ENCODE data around the gene NMT1. TPM values are rescaled to one million over a fixed set of nuclear protein-coding genes. Genes with fewer than 3 reads are reported as not detected.

The NMT1 gene
- total and polyA plus RNA-seq, 2 experiments from 2014 or later, result 95.6 to 298 TPM

DNA sequence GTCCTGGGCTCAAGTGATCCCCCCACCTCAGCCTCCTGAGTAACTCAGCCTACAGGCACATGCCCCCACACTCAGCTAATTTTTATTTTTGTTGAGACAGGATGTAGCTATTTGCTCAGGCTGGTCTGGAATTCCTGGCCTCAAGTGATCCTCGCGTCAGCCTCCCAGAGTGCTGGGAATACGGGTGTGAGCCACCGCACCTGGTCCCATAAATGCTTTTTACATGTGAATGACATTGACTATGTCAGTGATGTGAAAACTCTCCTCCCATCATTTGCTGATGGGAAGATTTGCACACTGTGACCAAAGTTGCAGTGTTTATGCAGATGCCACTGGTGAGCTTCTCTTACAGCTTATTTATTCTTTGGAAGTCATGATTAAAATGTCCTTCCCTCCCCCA, 56.2 kb downstream of the NMT1 start:
- H3K4me1 ChIP-seq (ENCODE audit: insufficient read depth), result peaks cover 4% of the 10 kb centered on the region; the same call in 1 of the 2 replicates
- no peaks in the 10 kb centered on the region for H3K27me3 ChIP-seq (ENCODE audit: insufficient read depth)
- TF ChIP-seq ZNF114 (CRISPR knock-in tag; IDR thresholded peaks at IDR 0.05), result no peak
- TF ChIP-seq ZNF331 (CRISPR knock-in tag; IDR thresholded peaks at IDR 0.05; ENCODE audit: low read depth), result no peak
- no peak for TF ChIP-seq POLR2AphosphoS5 (IDR thresholded peaks at IDR 0.05; ENCODE audit: low read depth)
- TF ChIP-seq, protein P1, sequence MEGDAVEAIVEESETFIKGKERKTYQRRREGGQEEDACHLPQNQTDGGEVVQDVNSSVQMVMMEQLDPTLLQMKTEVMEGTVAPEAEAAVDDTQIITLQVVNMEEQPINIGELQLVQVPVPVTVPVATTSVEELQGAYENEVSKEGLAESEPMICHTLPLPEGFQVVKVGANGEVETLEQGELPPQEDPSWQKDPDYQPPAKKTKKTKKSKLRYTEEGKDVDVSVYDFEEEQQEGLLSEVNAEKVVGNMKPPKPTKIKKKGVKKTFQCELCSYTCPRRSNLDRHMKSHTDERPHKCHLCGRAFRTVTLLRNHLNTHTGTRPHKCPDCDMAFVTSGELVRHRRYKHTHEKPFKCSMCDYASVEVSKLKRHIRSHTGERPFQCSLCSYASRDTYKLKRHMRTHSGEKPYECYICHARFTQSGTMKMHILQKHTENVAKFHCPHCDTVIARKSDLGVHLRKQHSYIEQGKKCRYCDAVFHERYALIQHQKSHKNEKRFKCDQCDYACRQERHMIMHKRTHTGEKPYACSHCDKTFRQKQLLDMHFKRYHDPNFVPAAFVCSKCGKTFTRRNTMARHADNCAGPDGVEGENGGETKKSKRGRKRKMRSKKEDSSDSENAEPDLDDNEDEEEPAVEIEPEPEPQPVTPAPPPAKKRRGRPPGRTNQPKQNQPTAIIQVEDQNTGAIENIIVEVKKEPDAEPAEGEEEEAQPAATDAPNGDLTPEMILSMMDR (conservative IDR thresholded peaks at IDR 0.05; ENCODE audit: low read depth in 2 of 2), result no peak
- TF ChIP-seq NANOG (IDR thresholded peaks at IDR 0.05; ENCODE audit: borderline replicate concordance), result no peak
- no peak for TF ChIP-seq EZH2 (IDR thresholded peaks at IDR 0.05; ENCODE audit: low read depth, unreplicated experiment)
- no peak overlapping the region for H2AFZ ChIP-seq
- ATAC-seq (no peak), DNase-seq (ENCODE audit: low spot score) (no peak)
- H3K4me2 ChIP-seq, result no peak overlapping the region
- no peaks in the 10 kb centered on the region for H3K36me3 ChIP-seq (ENCODE audit: insufficient read depth)
- H3K27ac ChIP-seq (ENCODE audit: low read depth), result no peak overlapping the region
- H3F3A ChIP-seq (replicated peaks; ENCODE audit: low read depth), result no peaks in the 10 kb centered on the region
- Mint-ChIP-seq H3K36me3 (ENCODE audit: low read depth) (no peaks in the 10 kb centered on the region), H3K9me3 (no peaks in the 10 kb centered on the region), H3K4me1 (peaks cover 28% of the 10 kb centered on the region), H3K27ac (no peak overlapping the region), H3K4me3 (no peak overlapping the region), H3K27me3 (ENCODE audit: insufficient read depth, low read depth, poor library complexity) (peaks cover 17% of the 10 kb centered on the region)
- H3K4me3 ChIP-seq, result no peak overlapping the region
- H3K9me2 ChIP-seq (ENCODE audit: insufficient read depth), result no peaks in the 10 kb centered on the region
- H3K79me2 ChIP-seq (replicated peaks; ENCODE audit: insufficient read depth), result 0 out of 2 replicates have a peak, but pooled peaks cover 2% of the 10 kb centered on the region
- no peaks in the 10 kb centered on the region for H4K20me1 ChIP-seq (replicated peaks; ENCODE audit: insufficient read depth)

DNA sequence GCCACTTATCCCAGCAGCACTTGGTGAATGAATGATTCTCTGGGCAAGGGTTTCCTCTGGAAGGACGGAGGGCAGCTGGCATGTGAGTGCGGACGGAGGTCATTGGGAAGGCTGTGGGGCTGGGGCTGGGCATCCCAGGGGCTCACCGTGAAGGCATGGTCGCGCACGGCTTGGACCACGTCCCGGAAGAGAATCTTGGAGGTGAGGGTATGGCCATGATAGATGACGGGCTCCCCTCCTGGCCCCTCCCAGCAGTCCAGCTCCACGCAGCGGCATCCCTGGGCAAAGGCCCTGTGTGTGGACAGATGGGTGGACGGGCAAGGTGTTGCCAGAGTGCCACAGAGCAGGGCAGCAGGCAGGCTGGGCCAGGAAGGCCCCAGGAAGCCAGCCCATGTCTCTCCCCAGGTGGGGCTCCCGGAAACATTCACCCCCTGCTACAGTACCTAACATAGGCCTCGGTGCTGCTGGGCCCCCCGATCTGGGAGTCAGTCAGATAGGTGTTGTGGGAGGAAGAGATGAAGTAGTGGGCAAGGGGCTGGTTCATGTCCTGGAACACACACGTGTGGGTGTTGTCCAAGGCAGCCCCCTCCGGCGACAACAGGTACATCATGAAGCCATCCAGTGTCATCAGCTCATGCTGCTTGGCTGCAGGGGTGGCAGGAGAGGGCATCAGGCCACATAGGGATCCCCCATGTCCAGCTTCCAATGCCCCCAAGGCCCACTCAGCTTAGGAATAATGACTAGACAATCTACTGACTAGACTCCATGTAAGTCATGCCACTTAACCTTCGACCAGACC, 56.9 kb downstream of the NMT1 start:
- no peak overlapping the region for H3K4me2 ChIP-seq
- ATAC-seq (no peak), DNase-seq (ENCODE audit: low spot score) (no peak)
- no peak overlapping the region for H3K4me3 ChIP-seq
- Mint-ChIP-seq H3K36me3 (ENCODE audit: low read depth) (no peaks in the 10 kb centered on the region), H3K27ac (no peak overlapping the region), H3K9me3 (no peaks in the 10 kb centered on the region), H3K27me3 (ENCODE audit: insufficient read depth, low read depth, poor library complexity) (peaks cover 11% of the 10 kb centered on the region), H3K4me3 (no peak overlapping the region), H3K4me1 (peaks cover 28% of the 10 kb centered on the region)
- H2AFZ ChIP-seq, result no peak overlapping the region
- no peak overlapping the region for H3K27ac ChIP-seq (ENCODE audit: low read depth)
- H3K36me3 ChIP-seq (ENCODE audit: insufficient read depth), result no peaks in the 10 kb centered on the region
- H3K9me2 ChIP-seq (ENCODE audit: insufficient read depth), result no peaks in the 10 kb centered on the region
- no peaks in the 10 kb centered on the region for H3F3A ChIP-seq (replicated peaks; ENCODE audit: low read depth)
- peaks cover 4% of the 10 kb centered on the region; the same call in 1 of the 2 replicates for H3K4me1 ChIP-seq (ENCODE audit: insufficient read depth)
- H3K79me2 ChIP-seq (replicated peaks; ENCODE audit: insufficient read depth), result 0 out of 2 replicates have a peak, but pooled peaks cover 2% of the 10 kb centered on the region
- H4K20me1 ChIP-seq (replicated peaks; ENCODE audit: insufficient read depth), result no peaks in the 10 kb centered on the region
- H3K27me3 ChIP-seq (ENCODE audit: insufficient read depth), result no peaks in the 10 kb centered on the region
- no peak for TF ChIP-seq ZNF114 (CRISPR knock-in tag; IDR thresholded peaks at IDR 0.05)
- TF ChIP-seq EZH2phosphoT487 (IDR thresholded peaks at IDR 0.05; ENCODE audit: unreplicated experiment), result no peak
- no peak for TF ChIP-seq ZNF331 (CRISPR knock-in tag; IDR thresholded peaks at IDR 0.05; ENCODE audit: low read depth)
- no peak for TF ChIP-seq NANOG (IDR thresholded peaks at IDR 0.05; ENCODE audit: borderline replicate concordance)
- no peak for TF ChIP-seq REST (IDR thresholded peaks at IDR 0.05; ENCODE audit: unreplicated experiment)
- TF ChIP-seq POLR2AphosphoS5 (IDR thresholded peaks at IDR 0.05; ENCODE audit: low read depth), result no peak
- no peak for TF ChIP-seq EZH2 (IDR thresholded peaks at IDR 0.05; ENCODE audit: low read depth, unreplicated experiment)
- TF ChIP-seq JUNB (IDR thresholded peaks at IDR 0.05; ENCODE audit: unreplicated experiment), result no peak
- TF ChIP-seq STAT1 (IDR thresholded peaks at IDR 0.05; ENCODE audit: unreplicated experiment), result no peak
- no peak for TF ChIP-seq CREB1 (CRISPR knock-in tag; IDR thresholded peaks at IDR 0.05; ENCODE audit: low read depth)
- TF ChIP-seq ETS1 (IDR thresholded peaks at IDR 0.05), result no peak
